COR-L47 (cell line): ENCODE data around the gene FOXP1.

Experiments used
- DNase-seq: peaks from one replicate; lab custom pipeline; 2025; lab: John Stamatoyannopoulos, UW

Gene FOXP1

DNA sequence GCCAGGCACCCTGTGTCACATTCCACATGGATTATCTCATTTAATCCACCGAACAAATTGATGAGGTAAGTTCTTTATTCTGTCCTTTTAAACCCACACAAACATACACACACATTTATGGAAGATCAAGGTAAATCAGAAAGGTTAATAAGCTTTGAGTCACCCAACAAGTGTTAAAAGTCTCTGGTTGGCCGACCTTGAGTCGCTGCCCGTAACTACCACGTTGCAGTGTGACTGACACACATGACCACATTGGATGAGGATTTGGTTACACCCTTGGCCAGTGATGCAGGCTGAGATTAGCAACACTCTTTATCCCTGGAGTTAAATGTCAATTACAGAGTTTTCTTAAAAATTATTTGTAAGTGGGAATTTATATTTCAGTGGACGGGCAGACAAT lies 19.2 kb downstream of the FOXP1 start:
- DNase-seq: no peak

DNA sequence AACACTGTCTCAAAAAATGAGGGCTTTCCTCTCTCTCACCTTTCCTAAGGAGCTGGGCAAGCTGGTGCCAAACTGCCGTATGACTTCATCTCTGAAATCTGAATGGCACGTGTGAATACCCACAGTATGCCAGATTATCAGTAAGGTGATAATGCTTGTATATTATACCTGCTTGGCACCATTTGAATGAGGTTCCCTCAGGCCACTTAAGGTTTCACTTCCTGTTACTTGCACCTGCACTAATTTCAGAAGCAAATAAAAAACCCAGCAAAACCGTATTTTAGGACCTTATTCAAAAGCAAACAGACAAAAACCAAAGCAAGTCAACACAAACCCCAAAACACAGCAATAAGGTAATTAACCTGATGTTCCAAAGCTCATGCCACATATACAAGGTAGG lies 19.7 kb downstream of the FOXP1 start:
- no peak for DNase-seq

DNA sequence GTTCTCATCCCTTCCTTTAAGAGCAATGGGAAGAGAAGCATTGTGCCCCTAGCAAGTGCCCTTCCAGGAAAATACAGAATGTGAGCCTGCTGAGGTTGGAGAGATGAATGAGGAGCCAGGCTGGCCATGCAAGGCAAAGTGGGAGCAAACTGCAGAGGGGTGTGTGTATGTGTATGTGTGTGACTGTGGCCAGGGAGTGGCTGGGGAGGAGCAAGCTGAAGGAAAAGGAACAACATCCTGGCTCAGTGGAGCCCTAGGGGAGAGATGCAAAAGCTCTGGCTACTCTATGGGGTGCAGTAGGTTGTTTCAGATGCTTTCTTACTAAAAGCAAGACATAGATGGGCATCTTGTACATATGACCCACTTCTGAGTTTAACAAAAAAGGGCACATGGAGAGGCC lies 20.6 kb downstream of the FOXP1 start:
- no peak for DNase-seq

DNA sequence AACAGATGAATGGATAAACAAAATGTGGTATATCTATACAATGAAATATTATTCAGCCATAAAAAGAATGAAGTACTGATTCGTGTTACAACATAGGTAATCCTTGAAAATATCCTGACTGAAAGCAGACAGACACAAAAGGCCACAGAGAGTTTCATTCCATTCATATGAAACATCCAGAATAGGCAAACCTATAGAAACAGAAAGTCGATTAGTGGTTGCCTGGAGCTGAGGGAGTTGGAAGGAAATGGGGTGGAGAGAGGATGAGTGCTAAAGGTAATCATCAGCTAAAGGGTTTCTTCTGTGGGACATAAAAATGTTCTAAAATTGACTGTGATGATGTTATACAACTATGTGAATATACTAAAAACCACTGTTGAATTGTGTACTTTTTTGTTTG lies 22.9 kb downstream of the FOXP1 start:
- DNase-seq: no peak

DNA sequence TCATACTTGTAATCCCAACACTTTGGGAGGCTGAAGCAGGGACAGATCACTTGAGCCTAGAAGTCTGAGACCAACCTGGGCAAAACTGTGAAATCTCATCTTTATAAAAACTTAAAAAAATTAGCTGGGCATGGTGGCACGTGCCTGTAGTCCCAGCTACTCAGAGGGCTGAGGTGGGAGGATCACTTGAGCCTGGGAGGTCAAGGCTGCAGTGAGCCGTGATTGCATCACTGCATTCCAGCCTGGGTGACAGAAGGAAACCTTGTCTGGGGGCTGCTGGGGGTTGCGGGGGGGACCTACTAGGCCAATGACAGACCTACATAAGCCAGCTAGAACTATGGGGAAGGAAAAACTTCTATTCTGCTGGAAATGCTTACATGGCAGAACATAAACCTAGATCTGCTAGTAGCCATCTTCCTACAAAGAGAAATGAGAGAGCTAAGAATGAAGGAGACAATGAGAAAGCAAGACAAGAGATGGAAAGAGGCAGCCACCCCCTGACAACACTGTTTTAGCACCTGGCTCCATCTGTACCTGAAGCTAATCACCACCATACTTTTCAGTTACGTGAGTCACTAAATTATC lies 23.9 kb downstream of the FOXP1 start:
- DNase-seq: no peak

DNA sequence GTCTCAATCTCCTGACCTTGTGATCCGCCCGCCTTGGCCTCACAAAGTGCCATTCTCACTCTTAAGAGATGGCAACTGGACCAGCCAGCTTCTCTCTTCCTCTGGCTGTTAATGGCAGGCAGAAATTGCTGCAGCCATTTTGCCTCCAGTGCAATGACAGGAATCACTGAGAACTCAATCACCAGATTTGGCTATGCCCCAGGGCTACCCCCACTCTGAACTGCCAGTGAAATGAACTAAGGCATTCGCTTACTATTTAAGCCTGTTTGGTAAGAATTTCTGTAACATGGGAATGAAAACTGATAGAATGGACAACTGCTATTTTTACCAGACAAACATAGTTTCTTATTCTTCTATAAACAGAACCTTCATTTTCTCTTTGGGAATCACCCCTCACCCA lies 24.5 kb downstream of the FOXP1 start:
- DNase-seq: no peak

DNA sequence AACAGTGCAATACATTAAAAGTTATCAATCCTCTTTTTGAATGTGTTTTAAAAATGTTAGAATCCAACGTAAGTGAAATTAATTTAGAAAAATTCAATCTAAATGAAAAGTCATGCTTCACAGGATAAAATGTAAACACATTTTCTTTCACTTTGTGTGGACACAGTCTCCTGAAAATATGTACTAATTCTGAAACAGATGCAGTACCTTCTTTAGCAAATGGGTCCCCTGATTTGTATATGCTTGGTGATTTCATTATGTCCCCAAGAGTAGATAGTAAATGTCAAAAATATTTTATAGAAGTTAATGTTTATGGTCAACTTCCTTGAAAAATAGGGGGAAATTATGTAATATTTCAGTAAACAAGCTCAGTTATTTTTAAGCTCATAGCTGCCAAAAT lies 28.9 kb downstream of the FOXP1 start:
- no peak for DNase-seq

DNA sequence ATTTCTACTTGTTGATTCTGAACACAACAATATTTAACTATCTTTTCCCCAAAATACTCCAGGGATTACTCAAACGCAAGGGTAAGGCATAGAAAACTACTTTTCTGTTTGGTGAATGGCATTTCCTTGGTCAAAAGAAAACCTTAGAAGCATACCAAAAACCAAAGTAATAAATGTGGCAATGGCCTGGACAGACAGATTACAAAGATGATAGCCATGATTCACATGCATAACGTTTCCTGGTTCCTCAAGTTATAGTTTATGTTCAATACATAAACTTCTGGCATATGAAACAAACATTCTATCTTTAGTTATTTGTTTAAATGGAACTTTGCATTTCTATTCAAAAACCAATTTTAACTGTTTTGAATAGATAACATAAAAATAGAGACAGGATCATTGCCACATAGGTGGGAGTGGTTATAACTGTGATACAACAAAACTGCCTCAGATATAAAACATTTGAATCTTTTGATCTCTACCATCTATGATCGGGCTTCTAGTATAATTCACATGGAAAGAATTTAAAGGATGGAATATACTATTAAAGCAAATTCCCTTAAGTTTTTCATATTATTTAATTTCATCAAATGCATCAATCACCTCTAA lies 32.1 kb downstream of the FOXP1 start:
- no peak for DNase-seq

DNA sequence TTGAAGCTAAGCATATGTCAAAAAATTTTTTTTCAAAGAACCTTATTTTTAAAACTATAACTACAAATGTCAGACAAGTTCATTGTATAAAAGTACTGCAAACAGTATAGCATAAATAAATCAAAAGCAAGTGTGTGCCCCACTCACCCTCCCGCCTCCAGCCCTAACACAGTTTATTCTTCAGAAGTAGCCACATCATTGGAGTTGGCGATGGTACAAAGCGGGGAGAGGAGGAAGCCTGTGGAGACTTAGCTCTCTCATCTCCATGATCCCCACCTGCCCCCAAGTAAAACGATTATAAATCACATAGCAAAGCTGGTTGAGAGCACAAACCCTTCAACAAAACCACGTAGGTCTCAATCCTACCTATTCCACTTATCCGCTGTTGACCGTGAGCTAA lies 33.6 kb downstream of the FOXP1 start:
- no peak for DNase-seq

DNA sequence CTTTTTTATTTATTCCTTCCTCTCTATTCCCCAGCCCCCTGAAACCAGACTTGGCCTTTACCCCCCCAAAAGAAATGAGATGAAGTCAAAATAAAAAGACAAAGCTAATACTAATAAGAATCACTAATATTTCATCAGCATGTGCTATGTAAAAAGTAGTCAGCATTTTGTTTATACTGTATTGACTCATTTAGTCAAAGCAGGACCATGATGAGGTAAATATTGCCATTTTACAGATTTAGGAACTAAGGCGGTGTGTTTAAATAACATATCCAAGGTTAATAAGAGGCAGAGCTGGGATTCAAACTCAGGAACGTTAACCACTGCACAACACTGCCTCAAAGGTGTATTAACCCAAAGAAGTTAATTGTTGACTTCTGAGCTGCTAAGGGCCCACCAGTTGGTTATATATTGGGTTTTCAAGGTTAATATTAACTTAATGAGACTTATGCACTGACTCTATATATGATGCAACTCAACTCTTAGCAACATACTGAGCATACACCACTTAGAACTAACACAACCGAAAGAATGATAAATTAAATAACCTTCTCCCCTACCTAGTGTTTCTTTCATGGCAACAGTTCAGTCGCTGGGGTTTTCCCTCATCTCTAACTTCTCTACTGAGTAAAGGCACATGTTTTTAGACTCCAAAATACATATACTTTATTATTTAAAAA lies 34.7 kb downstream of the FOXP1 start:
- no peak for DNase-seq

DNA sequence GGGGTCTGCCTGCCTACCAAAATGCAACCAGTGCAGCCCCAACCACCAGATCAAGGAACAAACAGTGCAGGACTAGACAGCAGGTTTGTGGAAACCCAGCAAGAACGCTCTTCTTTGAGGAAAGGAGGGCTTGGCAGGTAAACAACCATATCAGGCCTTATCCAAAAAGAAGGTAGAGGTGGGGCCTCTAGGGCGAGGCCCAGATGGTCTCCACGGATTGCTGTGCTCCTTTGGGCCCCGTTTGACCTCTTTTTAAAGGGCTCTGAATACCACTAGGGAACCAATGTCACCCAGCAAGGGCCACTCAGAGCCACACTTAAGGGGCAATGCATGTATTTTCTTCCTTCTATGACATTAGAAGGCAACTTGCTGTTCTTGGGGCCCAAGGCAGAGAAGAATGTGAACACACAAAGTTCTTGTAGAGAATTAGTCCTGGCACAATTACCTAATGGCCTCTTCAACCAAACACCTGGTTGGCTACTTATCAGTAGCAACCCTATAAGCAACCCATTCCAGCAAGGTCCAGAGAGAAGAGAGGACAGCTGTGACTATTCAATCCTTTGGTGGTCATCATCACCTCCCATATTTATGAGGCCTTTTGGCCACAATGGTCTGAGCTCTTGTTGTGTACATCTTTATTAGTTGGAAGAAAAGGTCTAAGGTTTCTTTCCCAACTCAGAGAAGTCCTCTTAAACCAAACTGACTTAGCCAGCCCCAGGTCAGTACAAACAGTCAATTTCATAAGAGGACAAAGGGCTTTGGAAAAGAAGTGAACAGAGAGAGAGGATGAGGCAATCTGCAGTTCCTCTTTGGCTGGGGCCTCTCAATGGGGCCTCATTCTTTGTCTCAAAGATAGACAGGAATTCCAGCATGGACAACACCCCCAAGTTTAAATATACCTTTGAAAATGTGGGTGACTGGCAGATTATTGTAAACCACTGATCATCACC lies 36.0 kb downstream of the FOXP1 start:
- DNase-seq: no peak

DNA sequence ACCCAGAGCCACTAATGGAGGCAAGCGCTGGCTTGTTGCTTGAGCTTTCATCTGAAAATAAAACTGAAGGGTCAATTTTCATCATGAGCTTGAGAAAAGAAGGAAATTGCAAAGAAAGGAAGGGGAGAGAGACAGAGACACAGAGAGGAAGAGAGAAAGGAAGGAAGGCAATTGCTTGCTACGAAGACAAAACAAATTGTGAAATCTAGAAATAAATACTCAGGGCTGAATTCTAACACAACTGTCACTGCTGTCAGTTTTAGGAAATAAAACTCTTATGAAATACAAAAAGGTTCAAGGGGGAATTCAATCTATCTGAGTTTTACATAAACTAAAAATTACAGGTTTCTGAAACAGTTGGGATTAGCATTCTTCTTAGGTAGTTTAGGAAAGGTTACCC lies 36.7 kb downstream of the FOXP1 start:
- DNase-seq: no peak

DNA sequence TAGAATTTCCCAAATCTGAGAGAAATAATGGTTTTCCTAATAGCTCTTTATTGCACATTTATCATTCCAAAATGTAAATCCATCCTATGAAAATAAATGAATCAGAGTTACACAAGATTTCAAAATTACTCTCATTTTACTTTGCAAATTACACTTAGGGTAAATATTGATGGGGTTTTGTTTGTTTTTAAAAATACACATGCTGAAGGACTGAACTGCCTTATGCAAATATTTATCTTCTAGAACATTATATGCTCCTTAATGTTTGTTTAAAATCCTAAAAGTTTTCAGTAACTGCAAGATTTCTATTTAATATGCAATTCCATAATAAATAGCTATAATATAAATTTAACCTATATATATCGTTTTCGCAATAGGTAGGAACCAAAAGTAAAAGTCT lies 38.2 kb downstream of the FOXP1 start:
- no peak for DNase-seq

DNA sequence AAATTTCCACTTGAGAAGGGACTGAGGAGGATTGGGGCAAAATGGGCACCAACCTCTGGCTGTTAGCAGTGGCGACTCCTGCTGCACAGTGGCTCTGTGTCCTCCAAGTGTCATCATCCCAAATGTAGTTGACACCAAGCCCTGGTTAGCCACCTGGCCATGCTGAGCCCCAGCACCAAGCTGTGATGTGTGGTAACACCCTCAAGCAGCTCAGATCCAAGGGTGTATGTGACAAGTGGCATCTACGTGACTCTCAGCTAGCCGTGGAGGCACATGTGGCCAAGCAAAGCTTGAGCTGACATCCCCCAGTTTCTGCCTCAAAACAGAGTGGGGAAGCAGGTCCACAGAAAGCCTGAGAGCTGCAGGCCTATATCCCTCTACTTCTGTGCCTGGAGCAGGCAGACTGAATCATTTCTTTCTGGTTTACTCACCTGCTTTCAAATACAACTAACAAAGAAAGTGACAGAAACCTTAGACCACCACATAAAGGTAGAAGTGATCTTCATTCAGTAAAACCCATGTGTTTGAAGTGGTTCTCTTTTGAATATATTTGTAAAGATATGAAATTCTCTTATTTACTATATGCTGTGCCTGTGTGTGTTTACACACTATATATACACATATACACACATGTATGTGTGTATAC lies 40.0 kb downstream of the FOXP1 start:
- DNase-seq: no peak

DNA sequence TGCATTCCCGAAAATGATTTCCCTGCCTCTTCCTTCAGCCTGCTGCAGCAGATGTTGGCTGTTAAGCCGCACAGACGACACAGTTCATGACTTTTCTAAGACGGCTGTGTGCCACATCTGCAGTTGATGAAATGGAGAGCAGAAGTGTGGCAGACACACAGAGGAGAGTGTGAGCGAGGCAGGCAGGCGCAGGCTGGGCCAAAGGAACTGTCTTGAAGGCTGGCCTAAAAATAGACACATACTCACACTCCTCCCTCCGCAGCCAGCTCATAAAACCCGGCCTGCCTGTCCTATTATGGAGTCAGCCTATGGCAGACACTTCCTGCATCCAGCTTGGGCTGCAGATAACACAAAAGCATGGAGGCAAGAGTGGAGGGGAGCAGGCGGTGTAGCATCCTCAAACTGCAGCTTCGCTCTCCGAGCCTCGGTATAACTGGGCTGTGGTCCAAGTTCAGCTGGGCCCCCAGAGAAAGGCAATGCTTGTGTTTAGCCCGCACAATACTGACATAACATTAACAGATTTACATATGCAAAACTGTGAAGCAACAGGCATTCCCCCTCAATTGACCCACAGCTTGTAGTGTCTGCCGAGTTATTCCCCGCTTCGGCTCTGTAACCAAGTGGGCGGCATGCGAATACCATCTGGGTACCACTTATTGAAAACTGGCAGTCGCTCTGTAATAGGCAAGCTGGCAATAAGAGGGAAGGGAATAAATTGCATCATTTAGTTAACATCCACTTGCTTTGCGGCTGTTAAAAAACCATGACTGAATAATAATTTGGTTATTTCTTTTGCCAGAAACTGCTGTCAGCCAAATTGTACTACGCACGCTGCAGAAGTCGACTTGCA lies 40.8 kb downstream of the FOXP1 start:
- no peak for DNase-seq

DNA sequence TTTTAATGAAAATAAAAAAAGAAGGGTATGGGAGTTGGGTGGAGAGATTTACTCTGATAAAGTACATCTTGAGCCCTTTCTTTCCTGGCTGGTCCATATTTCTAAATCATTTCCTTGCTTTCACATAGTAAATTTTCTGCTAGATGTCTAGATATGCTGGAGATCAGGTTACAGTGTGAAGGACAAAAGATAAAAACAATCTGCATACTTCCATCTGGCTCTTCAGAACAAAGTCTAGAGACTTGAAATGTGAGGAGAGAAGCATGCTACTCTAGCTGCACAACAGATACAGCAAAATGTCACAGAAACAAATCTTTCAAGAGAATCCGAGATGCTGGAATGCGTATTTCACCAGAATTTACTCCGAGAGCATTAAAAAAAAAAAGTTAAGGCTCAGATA lies 42.2 kb downstream of the FOXP1 start:
- DNase-seq: no peak

DNA sequence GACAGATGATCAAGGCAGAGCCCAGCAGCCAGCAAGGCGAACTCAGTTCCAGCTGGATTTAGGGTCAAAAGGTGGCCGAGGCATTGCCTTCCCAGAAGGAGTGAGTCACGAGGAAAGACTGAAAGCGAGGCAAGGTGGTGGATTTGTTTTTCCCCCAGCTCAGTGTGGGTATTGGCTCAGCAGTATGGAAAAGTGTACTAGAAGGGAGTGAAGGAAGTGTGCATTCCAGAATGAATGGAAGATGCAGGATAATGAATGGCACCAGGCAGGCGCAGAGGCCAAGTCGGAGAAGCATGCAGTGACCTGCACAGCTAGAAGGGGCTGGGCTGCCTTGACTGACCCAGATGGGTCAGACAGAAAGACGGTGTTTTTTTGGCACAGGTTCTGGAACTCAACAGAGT lies 46.3 kb downstream of the FOXP1 start:
- no peak for DNase-seq

DNA sequence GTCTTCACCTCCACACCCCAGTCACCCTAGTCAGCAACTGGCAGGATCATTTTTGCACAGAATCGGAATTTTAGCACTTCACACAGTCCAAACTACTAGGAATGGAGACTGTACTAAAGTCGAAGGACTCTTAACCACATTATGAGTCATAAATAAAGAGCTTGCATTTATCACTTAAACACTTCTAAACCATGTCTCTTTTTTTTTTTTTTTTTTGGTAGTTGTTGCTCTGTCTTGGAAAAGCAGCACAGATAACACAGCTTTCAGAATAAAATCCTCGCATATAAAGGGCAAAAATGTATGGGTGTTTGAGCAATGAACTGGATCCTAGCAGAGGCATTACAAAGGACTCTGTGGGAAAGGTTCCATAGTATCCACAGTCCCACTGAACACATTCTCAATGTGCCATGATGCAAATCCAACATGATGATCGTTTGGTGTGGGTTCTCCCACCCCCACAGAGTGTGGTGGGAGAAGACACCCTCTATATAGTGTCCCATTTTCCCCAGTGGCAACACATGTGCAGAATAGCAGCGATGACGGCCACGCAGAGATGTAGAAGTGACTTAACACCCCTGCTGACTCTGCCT lies 47.1 kb downstream of the FOXP1 start:
- DNase-seq: no peak

DNA sequence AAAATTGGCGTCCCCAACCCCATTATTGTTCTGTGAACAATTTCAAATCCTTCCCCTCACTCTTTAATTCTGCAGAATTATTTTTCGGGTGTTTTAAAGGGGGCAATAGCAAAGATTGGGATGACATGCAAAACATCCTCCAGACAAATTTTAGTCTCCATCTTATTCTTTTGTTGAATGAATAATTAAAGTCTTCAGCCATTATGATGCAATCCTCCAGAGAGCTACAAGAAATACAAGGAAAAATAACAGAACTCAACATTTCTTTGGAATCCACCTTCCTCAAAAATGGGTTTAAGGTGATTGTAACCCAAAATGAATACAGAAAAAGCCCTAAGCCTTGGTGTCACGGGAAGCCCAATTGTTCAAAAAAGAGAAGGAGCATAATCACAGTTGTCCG lies 49.9 kb downstream of the FOXP1 start:
- DNase-seq: no peak

DNA sequence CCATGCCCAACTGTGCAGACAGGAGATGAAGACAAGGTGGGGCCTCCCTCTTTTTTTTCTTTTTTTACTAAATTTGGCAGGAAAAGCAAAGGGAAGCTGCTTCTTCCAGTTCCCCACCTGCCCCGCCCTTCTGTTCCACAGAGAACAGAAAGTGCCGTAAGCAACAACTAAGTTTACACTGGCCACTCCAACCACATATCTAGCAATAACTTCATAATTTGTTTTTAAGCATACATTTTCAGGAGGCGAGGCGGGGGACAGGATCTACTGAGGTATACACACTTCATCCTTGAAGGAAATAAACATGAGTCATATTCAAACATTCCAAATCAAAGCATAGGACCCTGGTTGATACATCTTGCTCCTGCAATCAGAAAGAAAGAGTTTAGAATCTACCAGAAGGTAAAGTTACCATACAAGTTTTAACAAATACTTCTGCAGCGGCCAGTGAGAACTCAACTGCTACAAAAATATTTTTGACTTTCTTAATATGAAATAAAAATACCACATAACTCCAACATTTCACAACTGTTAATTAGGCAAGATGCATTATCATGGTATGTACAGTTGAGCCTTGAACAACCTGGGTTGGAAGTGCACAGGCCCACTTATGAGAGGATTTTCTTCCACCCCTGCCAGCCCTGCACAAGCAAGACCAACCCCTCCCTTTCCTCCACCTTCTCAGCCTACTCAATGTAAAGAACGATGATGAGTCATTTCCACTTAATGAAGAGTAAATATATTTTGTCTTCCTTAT lies 50.7 kb downstream of the FOXP1 start:
- no peak for DNase-seq
